Pancreas (tissue), 10 donors: ENCODE measurements around the gene USB1. TPM values are rescaled to one million over a fixed set of nuclear protein-coding genes. Genes with fewer than 3 reads are reported as not detected.

Experiments
- ATAC-seq, 4 donors: fragments of 200-7000 bp; cut with Tn5 transposase; one replicate each; pipeline versions ENCODE4 v1.8.0 to v1.9.1; 2020; ENCODE audit warnings: mild to moderate bottlenecking in 4 of 4, moderate library complexity in 4 of 4
- DNase-seq, 6 donors: peaks; one replicate each; pipeline ENCODE4 v3.0.0-alpha.2; 2020
- FAIRE-seq: peaks from 2 replicates; lab custom pipeline; 2012; peaks lifted over from hg19 to GRCh38; lab: Jason Lieb, UNC
- H3K27ac ChIP-seq, 4 donors: fragments of 200-600 bp; sonication (generic); 1 replicate in 3 of 4; 2 replicates in 1 of 4; pipeline versions ENCODE4 v1.5.0 to v1.8.0; 2020
- H3K27me3 ChIP-seq, 4 donors: fragments of 200-600 bp; one replicate each; pipeline ENCODE4 v1.8.0; 2021
- H3K36me3 ChIP-seq, 3 donors: fragments of 200-600 bp; sonication (generic) in 1 of 3; one replicate each; pipeline versions ENCODE4 v1.5.0 to v1.8.0; 2020 to 2021
- H3K4me1 ChIP-seq, 3 donors: fragments of 200-600 bp; one replicate each; pipeline ENCODE4 v1.8.0; 2021
- H3K4me3 ChIP-seq, 4 donors: fragments of 200-600 bp; sonication (generic) in 2 of 4; one replicate each; pipeline versions ENCODE4 v1.5.0 to v1.8.0; 2020 to 2021
- H3K9me3 ChIP-seq, 4 donors: fragments of 200-600 bp; one replicate each; pipeline ENCODE4 v1.8.0; 2021
- WGBS, 2 donors: extraction: QIAGEN DNeasy Blood & Tissue Kit; methylation state at CpG; one replicate each; pipeline ENCODE4 v1.1.7; 2013; 5-methylcytosine and 5-hydroxymethylcytosine counted together
- intact Hi-C, 3 donors: fragments of 100-400 bp; cut with DNase I; formaldehyde crosslinking; loops; one replicate each; pipeline versions ENCODE4 v1.11.1 to v1.14.2; 2022
- polyA plus RNA-seq, 2 donors: library from polyadenylated mRNA; stranded (reverse); fragments of 200-250 nt; gene quantifications; one replicate each; pipeline ENCODE4 v1.2.3, GENCODE V29; 2013
- total RNA-seq, 6 donors: library from RNA; stranded (reverse); fragmentation: NEBNext Ultra II Directional in 4 of 6; extraction: Animal tissue kit (Norgen Biotek cat#: 25700) in 4 of 6; gene quantifications; one replicate each; pipeline versions ENCODE4 v1.2.1 to v1.2.4, GENCODE V29; 2021 to 2023
- TF ChIP-seq, protein P1 (sequence below), 4 donors: fragments of 200-600 bp; sonication (generic) in 3 of 4; IDR thresholded peaks; one replicate each; pipeline versions ENCODE4 v1.5.0 to v1.8.0; 2021; ENCODE audit warnings: antibody characterized with exemption in 4 of 4
- donor health status: healthy with polysubstance abuse.
- donor health status: DM: no; HTN: no; CAD: no; lungs with moderate emphysema.
- donor health status: DM: no; HTN: no; CAD: no.
- donor health status: control.
- donor health status: control.
- donor health status: Bipolar disorder and iron deficiency.
- donor health status: DM: yes; HTN: yes; CAD: no.
- donor health status: DM: no; HTN: no; CAD: no.
- donor health status: DM: no; HTN: no; CAD: no.
- donor health status: DM: yes; HTN: yes; CAD: no.

The USB1 gene
- total and polyA plus RNA-seq, 8 donors = 13.5 to 23.6 (median 17.7) TPM

DNA sequence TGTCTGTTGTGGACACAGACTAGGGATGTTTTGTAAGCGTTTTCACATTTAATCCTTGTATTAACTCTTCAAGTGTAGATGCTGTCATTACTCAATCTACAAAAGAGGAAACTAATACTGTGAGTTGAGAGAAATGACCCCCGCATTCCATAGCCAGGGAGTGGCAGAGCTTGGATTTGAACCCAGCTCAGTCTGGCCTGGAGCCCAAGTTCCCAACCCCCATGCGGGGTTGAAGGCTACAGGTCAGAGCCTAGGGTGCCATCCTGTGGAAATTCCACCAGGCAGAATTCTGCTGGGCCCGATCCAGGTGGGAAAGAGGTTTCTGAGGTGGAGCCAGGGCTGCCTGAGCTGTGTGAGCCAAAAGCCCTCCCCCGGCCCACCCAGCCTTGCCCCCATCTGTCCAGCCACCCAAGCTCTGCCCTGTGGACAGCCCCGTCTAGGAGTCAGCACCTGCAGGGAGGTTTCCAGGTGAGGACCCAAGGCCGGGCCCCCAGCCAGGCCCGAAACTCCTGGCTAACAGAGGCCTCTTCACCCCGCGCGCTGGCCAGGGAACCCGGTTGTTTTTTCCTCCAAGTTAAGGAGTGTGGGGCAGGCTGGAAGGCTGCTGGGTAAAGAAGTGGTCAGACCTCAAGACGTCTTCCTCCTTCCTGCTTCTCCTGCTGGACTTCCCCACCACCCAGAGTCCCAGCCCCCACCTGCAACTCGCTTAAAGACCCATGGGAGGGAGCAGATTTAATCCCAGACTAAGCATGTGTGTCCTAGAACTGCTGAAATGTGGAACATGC, 30.0 kb downstream of the USB1 start:
- H3K27ac ChIP-seq = peak overlapping the region in 3 of 4 donors; percentile 70 to 78 (median 70)
- no peak overlapping the region for H3K4me3 ChIP-seq
- ATAC-seq = no peak
- no peak for FAIRE-seq
- peaks cover 28 to 43% (median 41%) of the 10 kb centered on the region in 3 donors for H3K4me1 ChIP-seq
- H3K27me3 ChIP-seq = no peaks in the 10 kb centered on the region
- 37 to 44% methylated on average over 14 of the region's 14 CpGs for WGBS, 2 donors
- no peaks in the 10 kb centered on the region for H3K36me3 ChIP-seq
- no peaks in the 10 kb centered on the region for H3K9me3 ChIP-seq
- intact Hi-C loops = no loop called here
- TF ChIP-seq, protein P1, sequence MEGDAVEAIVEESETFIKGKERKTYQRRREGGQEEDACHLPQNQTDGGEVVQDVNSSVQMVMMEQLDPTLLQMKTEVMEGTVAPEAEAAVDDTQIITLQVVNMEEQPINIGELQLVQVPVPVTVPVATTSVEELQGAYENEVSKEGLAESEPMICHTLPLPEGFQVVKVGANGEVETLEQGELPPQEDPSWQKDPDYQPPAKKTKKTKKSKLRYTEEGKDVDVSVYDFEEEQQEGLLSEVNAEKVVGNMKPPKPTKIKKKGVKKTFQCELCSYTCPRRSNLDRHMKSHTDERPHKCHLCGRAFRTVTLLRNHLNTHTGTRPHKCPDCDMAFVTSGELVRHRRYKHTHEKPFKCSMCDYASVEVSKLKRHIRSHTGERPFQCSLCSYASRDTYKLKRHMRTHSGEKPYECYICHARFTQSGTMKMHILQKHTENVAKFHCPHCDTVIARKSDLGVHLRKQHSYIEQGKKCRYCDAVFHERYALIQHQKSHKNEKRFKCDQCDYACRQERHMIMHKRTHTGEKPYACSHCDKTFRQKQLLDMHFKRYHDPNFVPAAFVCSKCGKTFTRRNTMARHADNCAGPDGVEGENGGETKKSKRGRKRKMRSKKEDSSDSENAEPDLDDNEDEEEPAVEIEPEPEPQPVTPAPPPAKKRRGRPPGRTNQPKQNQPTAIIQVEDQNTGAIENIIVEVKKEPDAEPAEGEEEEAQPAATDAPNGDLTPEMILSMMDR (IDR thresholded peaks at IDR 0.05) = no peak
- DNase-seq = peak in 1 of 6 donors; percentile 34

DNA sequence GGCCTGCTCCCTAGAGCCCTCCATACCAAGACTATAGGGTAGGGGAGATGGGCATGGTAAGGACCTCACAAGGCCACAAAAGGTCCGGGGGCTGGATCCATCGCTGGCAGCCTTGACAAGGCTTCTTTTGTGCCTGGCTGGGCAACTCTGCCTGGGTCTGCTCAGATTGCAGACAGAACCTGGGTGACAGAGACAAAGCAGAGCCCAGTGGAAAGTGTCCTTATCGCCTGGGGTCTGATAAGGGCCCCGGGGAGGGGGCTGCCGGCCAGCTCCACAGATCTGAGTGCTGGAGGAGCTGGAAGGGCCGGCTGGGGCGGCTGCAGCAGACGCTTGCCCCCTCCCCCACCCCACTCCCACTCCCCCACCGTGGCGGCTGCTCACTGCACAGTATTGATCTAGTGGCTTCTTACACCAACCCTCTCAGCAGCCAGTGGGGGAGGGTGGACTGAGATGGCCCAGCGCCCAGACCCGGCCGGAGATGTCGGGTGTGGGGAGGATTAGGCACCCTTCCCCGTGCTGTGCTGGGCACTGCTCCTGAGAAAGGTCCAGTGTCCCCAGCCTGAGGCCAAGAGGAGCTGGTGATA, 31.6 kb downstream of the USB1 start:
- intact Hi-C loops = no loop called here
- peak; percentile 81 to 94 (median 87) for DNase-seq
- ATAC-seq = peak; percentile 80 to 86 (median 83)
- H3K4me3 ChIP-seq = no peak overlapping the region
- TF ChIP-seq, protein P1 (IDR thresholded peaks at IDR 0.05) = no peak
- 5 to 7% methylated on average over 14 to 15 of the region's 15 CpGs for WGBS, 2 donors
- no peak for FAIRE-seq
- no peaks in the 10 kb centered on the region for H3K36me3 ChIP-seq
- H3K27ac ChIP-seq = peak overlapping the region; percentile 56 to 78 (median 64)
- H3K27me3 ChIP-seq = no peaks in the 10 kb centered on the region
- peaks cover 27 to 41% (median 39%) of the 10 kb centered on the region in 3 donors for H3K4me1 ChIP-seq
- no peaks in the 10 kb centered on the region for H3K9me3 ChIP-seq

- Histone ChIP-seq H3K4me3 (no peak overlapping the region), H3K9me3 (no peaks in the 10 kb centered on the region), H3K4me1 (peaks cover 13 to 30% (median 28%) of the 10 kb centered on the region in 3 donors), H3K36me3 (peaks cover 0 to 3% (median 0%) of the 10 kb centered on the region in 3 donors), H3K27ac (peak overlapping the region in 3 of 4 donors; percentile 33 to 78 (median 70)), H3K27me3 (no peaks in the 10 kb centered on the region)
- WGBS, 2 donors = 67 to 81% methylated on average over 14 of the region's 14 CpGs
- FAIRE-seq = no peak
- intact Hi-C loops = no loop called here
- DNase-seq = peak in 1 of 6 donors; percentile 16
- ATAC-seq = no peak
- TF ChIP-seq, protein P1 (IDR thresholded peaks at IDR 0.05) = no peak
Observed at GRCh38 chr16:58034128-58034685, 33.0 kb downstream of the USB1 start.

DNA sequence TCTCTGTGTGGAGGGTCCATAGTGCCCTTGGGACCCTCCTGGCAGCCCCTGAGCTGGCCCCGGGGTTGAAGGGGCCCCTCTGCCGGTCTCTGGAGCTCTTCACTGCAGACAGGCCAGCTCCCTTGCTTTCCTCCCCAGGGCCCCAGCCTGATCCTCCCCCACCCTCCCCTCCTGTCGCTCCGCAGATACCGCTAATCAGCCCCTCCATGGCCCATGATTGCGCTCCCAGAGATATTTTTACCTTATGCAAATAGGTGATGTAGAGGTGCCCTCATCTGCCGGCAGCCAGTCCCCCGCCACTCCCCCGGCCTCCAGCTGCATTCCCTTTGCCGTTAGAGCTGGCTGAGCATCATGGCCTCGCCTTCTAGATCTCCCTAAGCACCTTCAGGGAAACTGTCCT, 33.6 kb downstream of the USB1 start:
- Histone ChIP-seq H3K27me3 (no peaks in the 10 kb centered on the region), H3K9me3 (no peaks in the 10 kb centered on the region), H3K4me3 (no peak overlapping the region), H3K4me1 (peaks cover 13 to 30% (median 28%) of the 10 kb centered on the region in 3 donors), H3K36me3 (peaks cover 0 to 9% (median 1%) of the 10 kb centered on the region in 3 donors), H3K27ac (peak overlapping the region in 3 of 4 donors; percentile 31 to 78 (median 33))
- WGBS, 2 donors = 69 to 75% methylated on average over 11 of the region's 11 CpGs
- TF ChIP-seq, protein P1 (IDR thresholded peaks at IDR 0.05) = no peak
- no peak for FAIRE-seq
- ATAC-seq = no peak
- no peak for DNase-seq
- intact Hi-C loops = no loop called here
